NCI-H1092 (cell line): Measurements from ENCODE around the gene STXBP1.

Source experiments
- DNase-seq: peaks from one replicate; lab custom pipeline; 2025; lab: John Stamatoyannopoulos, UW

The STXBP1 gene

GRCh38 chr9:127693697-127694096 lies 81.6 kb downstream of the STXBP1 start:
- DNase-seq, result no peak

- no peak for DNase-seq
Observed at GRCh38 chr9:127694890-127695720, 83.0 kb downstream of the STXBP1 start.

DNA sequence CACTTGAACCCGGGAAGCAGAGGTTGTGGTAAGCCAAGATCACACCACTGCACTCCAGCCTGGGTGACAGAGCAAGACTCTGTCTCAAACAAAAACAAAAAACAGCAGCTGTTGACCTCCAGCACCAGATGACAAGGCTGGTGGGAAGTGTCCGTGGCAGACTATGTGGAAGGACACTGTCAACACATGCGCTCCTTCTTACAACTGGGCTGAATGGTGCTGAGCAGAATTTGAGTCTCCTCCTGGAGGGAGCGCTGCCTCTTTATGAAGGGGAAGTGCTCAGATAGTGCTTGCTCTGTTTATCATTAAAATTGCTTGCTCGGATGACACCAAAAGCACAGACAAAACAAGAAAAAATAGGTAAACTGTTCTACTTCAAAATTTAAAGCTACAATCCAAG lies 85.5 kb downstream of the STXBP1 start:
- no peak for DNase-seq

DNA sequence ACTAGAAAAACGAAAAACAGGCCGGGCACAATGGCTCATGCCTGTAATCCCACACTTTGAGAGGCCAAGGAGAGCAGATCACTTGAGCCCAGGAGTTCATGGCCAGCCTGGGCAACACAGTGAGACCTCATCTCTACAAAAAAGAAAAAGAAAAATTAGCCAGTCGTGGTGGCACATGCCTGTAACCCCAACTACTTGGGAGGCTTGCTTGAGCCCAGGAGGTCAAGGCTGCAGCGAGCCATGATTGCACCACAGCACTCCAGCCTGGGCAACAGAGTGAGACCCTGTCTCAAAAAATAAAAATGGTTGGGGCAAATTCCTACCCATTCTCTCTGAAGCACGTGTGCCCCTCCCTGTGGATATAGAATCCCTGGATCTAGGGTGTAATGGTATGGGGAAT lies 86.3 kb downstream of the STXBP1 start:
- no peak for DNase-seq

DNA sequence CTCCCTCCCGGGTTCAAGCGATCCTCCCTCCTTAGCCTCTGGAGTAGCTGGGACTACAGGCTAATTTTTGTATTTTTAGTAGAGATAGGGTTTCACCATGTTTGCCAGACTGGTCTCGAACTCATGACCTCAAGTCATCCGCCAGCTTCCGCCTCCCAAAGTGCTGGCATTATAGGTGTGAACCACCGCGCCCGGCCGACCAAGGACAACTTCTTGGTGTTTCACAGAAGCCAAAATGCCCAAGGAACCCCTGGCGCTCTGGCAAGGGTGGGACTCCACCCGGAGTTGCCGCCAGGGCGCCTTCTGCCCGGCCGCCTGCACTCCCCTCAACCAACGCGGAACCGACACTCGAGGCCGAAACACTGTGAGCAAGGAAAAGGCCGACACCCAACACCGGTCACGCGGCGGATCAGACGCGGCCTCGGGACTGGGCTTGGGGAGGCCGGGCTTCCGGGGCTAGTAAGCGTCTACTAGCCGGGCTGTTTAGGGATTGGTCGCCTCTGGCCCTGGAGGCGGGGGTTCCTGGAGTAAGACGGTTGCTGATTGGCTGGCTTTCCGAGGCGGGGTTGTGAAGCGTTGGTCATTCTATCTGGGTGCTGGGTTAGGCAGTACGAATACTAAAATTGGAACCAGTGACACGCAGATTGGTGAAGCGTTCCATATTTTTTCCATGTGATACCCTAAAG lies 87.1 kb downstream of the STXBP1 start:
- DNase-seq, result peak; percentile 56

DNA sequence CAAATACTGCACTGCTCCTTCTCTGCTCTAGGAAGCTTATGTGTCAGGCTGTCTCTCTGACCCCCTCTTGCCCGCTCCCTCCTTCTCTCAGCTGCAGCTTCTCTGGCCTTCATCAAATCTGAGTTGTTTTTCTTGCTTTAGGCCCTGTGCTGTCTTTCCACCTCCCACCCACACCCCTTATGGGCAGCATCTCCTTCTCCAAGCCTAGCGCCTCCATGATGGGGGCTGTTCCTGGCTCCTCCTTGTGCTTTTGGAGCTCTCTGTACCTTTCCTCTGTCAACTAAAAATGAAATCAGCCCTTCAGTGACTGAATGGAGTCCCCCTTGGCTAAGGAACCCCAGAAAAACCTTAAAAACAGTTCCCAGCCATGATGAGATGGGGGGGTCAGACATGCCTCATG lies 88.1 kb downstream of the STXBP1 start:
- DNase-seq, result no peak

DNA sequence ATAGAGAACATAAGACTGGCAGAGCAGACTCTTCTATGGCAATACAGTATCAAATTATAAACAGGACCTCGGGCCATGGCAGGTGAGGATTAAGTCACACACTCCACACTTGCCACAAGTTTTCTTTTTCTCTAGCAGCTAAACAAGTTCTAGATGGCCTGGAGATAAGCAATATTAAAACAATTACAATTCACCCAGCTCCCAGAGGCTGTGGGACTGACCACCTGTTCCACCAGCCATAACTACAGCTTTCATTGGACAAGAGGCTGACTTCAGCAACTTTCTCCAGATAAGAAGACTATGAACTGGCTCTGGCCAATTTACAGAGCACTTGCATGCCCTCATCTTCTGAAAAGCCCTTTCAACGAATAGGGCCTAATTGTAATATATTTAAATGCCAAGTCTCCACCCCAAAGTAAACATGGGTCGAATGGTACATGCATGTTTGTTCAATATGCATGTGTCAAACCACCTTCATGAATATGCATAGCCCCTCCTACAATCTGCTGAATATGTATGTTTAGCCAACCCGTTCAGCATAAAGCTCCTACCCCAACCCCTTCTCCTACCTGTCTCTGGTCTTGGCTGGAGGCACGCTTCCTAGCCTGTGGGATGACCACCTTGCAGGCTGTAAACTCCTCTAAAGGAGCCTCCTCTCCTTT lies 88.6 kb downstream of the STXBP1 start:
- no peak for DNase-seq

- DNase-seq, result no peak
Observed at GRCh38 chr9:127703289-127703946, 91.3 kb downstream of the STXBP1 start.

- DNase-seq, result no peak
Observed at GRCh38 chr9:127705577-127706379, 93.7 kb downstream of the STXBP1 start.

DNA sequence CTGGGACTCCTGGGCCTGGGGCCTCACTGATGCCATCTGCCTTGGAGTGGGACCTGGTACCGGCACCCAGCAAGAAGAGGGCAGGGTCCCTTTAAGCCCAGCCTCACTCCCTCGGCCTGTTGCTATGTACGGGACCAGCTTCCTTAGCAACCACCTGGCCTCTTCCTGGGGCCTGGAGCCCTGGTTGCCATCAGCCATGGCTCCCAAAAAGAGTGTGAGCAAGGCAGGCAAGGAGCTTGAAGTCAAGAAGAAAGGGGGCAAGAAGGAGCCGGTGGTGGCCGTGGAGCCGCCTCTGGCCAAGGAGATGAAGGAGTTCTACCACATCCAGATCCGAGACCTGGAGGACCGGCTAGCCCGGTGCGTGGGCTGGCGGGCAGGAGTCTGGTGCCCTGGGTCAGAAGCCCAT lies 94.8 kb downstream of the STXBP1 start, which contains the start of gene CFAP157:
Gene CFAP157 (plus strand): TSS at position 153 of the 406 bp plus-strand sequence. CDS start 44 bp downstream, at position 197.
- DNase-seq, result no peak

DNA sequence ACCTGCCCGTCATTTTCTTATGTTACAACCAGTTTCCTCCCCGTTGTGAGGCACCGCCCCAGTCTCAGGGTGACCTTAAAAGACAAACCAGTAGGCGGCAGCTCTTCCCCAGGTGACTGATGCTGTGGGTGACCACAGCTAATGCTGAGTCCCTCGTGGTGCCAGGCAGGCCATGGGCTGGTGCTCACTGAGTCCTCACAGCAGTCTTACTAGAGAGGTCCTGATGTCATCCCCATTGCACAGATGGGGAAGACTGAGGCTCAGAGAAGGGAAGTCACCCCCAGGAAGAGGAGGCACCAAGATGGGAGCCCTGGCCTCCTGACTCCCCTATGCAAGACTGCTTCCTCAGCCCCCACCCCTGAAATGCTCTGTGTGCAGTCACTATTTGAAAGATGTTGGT lies 95.7 kb downstream of the STXBP1 start:
- no peak for DNase-seq

GRCh38 chr9:127708952-127709587 lies 97.0 kb downstream of the STXBP1 start:
- no peak for DNase-seq

DNA sequence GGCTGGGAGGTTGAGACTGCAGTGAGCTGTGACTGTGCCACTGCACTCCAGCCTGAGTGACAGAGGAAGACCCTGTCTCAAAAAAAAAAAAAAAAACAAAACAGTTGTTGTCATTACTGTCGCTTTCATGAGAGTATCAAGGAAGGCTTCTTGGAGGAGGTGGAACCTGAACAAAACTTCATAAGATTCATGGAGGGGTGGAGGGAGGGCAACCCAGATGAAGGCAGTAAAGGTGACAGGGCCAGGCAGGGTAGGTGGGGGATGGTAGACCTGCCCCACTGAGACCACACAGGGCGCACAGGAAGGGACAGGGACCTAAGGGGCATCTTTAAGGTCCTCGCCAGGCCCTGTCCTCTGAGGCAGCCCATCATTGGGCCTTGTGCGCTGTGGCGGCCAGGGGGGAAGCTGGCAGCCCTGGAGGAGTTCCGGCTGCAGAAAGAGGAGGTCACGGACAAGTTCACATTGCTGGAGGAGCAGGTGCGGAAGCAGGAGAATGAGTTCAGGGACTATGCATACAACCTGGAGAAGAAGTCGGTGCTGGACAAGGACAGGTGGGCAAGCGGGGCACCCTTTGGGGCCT lies 98.2 kb downstream of the STXBP1 start:
- no peak for DNase-seq

- no peak for DNase-seq
Observed at GRCh38 chr9:127711226-127711701, 99.2 kb downstream of the STXBP1 start.

DNA sequence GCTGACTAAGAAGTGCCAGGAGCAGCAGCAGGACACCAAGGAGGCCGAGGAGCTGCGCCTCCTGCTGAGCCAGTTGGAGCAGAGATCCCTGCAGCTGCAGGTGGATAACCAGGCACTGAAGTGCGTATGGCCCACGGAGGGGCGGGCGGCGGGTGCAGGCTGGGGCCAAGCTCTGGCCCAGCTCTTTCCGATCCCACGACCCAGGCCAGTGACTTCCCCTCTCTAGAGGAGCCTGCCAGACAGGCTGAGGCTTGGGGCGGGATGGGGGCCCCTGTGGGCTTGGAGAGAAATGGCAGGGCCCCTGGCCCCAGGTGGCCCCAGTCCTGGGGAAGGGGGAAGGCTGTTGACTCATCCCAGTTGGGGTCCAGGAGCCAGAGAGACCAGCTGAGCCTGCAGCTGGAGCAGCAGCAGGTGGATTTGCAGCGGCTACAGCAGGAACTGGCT lies 99.8 kb downstream of the STXBP1 start:
- DNase-seq, result peak; percentile 32

- no peak for DNase-seq
Observed at GRCh38 chr9:127712371-127712770, 100.3 kb downstream of the STXBP1 start.

- DNase-seq, result no peak
Observed at GRCh38 chr9:127712867-127713266, 100.8 kb downstream of the STXBP1 start.

DNA sequence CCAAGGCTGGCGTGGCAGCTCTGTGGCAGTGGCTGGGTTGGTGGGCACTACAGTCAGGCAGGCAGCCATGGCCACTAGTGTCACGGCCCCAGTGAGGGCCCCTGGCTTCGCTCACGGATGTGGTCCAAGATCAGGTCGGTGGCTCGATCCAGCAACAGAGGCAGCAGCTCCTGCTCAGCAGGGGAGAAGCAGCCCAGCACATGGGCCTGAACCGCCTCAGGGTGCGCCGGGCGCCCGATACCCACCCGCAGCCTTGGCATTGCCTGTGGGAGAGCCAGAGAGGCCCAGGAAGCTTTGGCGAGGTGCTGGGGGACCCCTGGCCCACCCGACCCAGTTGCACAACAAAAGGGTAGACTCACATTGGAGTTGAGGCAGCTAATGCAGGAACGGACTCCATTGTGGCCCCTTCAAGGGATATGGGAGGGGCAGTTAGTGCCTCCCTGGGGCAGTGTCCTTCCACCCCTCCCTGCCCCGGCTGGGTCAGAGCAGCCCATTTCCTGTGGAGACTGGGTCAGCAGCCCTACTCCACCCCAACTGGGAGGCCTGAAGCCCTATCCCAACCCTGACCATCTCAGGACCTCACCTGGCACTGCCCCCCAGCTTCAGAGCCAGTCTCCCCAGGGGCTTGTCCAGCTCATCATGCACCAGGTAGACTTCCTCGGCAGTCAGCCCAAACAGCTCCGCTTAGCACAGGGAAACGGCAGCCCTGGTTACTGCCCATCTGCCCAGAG lies 102.1 kb downstream of the STXBP1 start:
- no peak for DNase-seq

DNA sequence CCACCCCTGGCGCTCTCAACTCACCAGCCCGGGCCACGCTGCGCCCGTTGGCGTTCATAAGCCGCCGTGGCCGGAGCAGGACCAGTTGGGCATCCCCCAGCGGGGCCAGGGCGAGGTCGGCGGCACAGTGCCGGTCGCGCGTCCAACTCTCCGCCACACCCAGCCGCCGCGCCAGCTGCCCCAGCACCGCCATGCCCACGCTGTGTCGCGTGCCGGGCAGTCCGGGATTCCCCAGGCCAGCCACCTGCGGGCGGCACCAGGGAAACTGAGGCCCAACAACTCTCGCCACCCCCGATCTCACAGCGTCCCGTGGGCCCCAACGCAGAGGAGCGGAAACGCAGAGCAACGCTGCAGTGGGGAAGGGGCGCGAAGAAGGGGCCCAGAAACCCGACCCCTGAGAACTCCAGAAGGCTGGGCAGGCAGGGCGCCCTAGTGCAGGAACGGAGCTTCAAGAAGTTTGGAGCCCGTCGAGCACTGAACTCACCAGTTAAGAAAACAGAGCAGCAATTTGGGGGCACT lies 102.9 kb downstream of the STXBP1 start:
- no peak for DNase-seq
